ENCODE results near the gene CCDC122. TPM values are rescaled to one million over a fixed set of nuclear protein-coding genes. Genes with fewer than 3 reads are reported as not detected.

Gene CCDC122
- polyA plus RNA-seq, 1 donor, result 1.7 TPM

- DNase-seq (ENCODE audit: low read depth), result no peak
These were observed 77.0 kb downstream of the CCDC122 start for GRCh38 chr13:43802511-43802910.

- no peak for DNase-seq (ENCODE audit: low read depth)
These were observed 78.7 kb downstream of the CCDC122 start for GRCh38 chr13:43800828-43801227.

- DNase-seq (ENCODE audit: low read depth), result no peak
These were observed 80.3 kb downstream of the CCDC122 start for GRCh38 chr13:43799191-43799590.

- no peak for DNase-seq (ENCODE audit: low read depth)
These were observed 81.7 kb downstream of the CCDC122 start for GRCh38 chr13:43797869-43798268.

GRCh38 chr13:43797159-43797558, 82.4 kb downstream of the CCDC122 start:
- no peak for DNase-seq (ENCODE audit: low read depth)

GRCh38 chr13:43794416-43794815, 85.1 kb downstream of the CCDC122 start:
- DNase-seq (ENCODE audit: low read depth), result no peak

- DNase-seq (ENCODE audit: low read depth), result no peak
These were observed 87.3 kb downstream of the CCDC122 start for GRCh38 chr13:43792076-43792881.

GRCh38 chr13:43787997-43788396, 91.5 kb downstream of the CCDC122 start:
- DNase-seq (ENCODE audit: low read depth), result no peak

- DNase-seq (ENCODE audit: low read depth), result no peak
These were observed 92.0 kb downstream of the CCDC122 start for GRCh38 chr13:43787518-43787891.

GRCh38 chr13:43786766-43787517, 92.6 kb downstream of the CCDC122 start, which contains the start of gene ENOX1:
Gene ENOX1, minus strand, starts transcription at chr13:43786972.
- DNase-seq (ENCODE audit: low read depth), result peak; percentile 64

- DNase-seq (ENCODE audit: low read depth), result no peak
These were observed 93.1 kb downstream of the CCDC122 start for GRCh38 chr13:43786472-43786765.

Other genes starting within 250 kb of the CCDC122 start
- gene ENOX1, start 92.8 kb downstream of the CCDC122 start, polyA plus RNA-seq (ENCODE audit: insufficient read length), result 8.2 TPM
- gene LACC1, start 164 bp upstream of the CCDC122 start, polyA plus RNA-seq (ENCODE audit: insufficient read length), result 1.6 TPM

All from forelimb muscle (tissue), 1 donor.